GM12864 (cell line): ENCODE measurements around the gene PRSS58.
A peak's percentile ranks its signal among the peaks of the same experiment; 100 is the strongest.

ENCODE experiments used
- DNase-seq: peaks from one replicate; pipeline ENCODE4 v3.0.0-alpha.2; 2011; ENCODE audit warnings: low read depth
- H3K4me3 ChIP-seq: 2 replicates; pipeline ENCODE4 v1.5.1; 2011; ENCODE audit warnings: mild to moderate bottlenecking, low read depth, low read length, control low read depth
- TF ChIP-seq, protein P1 (sequence below): IDR thresholded peaks from 2 replicates; pipeline ENCODE4 v1.5.1; 2011; ENCODE audit warnings: low read depth, mild to moderate bottlenecking, moderate library complexity, low read length, control low read depth, inconsistent platforms; ENCODE audit errors: missing control alignments

The PRSS58 gene

DNA sequence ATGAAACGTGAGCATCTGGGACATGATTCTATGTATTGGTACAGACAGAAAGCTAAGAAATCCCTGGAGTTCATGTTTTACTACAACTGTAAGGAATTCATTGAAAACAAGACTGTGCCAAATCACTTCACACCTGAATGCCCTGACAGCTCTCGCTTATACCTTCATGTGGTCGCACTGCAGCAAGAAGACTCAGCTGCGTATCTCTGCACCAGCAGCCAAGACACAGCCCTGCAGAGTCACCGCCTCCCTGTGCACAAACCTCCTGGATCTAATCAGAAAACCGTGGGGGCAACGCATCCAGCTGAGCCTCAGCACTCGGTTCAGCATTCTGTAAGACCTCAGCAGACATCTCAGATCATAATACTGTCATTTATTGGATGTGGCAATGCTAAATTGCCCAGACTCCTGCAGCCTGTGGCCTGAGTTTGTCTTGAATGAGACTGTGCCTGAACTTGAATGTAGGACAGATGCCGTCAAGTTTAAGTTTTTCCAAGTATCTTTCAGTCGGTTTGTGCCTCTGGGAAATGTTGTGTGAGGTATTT is 41.5 kb upstream of the PRSS58 start:
- no peak for DNase-seq
- TF ChIP-seq, protein P1, sequence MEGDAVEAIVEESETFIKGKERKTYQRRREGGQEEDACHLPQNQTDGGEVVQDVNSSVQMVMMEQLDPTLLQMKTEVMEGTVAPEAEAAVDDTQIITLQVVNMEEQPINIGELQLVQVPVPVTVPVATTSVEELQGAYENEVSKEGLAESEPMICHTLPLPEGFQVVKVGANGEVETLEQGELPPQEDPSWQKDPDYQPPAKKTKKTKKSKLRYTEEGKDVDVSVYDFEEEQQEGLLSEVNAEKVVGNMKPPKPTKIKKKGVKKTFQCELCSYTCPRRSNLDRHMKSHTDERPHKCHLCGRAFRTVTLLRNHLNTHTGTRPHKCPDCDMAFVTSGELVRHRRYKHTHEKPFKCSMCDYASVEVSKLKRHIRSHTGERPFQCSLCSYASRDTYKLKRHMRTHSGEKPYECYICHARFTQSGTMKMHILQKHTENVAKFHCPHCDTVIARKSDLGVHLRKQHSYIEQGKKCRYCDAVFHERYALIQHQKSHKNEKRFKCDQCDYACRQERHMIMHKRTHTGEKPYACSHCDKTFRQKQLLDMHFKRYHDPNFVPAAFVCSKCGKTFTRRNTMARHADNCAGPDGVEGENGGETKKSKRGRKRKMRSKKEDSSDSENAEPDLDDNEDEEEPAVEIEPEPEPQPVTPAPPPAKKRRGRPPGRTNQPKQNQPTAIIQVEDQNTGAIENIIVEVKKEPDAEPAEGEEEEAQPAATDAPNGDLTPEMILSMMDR: no peak
- no peak overlapping the region for H3K4me3 ChIP-seq

DNA sequence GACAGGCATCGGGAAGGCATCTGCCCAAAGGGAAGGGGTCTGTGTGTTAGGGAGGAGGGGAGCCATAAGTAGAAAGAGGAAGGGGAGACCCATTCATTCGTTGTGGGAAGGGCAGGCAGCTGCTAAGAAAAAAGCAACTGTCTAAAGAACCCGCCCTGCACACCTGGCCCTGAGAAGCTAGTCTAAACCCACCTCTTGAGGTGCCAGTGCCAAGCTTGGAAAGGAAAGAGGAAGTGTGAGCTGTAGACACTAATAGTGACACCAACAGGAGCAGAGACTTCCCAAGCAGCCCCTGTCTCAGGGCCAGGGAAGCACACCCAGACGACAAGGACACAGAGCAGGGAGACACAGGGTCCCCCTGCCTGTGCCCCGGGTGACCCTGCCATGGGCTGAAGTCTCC is 40.8 kb upstream of the PRSS58 start:
- TF ChIP-seq, protein P1: no peak
- DNase-seq: no peak
- H3K4me3 ChIP-seq: no peak overlapping the region

DNA sequence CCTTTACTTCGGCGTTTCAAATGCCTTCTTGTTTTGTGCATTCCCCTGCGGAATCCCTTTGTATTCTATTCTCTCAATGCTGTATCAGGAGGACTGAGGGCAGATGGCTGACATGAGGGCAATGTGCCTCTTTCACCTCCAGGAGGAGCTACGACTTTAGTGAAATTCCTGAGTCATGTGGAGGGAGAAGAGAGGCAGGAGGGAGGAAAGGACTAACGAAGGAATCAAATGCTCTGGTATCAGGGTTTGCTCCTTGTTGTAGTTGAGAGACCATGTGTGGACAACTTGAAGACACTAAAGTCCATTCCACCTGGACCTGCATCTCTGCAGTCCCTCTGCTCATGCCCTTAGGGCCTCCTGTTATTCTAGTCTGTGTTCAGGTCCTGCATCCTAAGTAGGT is 40.2 kb upstream of the PRSS58 start:
- no peak overlapping the region for H3K4me3 ChIP-seq
- TF ChIP-seq, protein P1: peak; percentile 40
- DNase-seq: no peak

DNA sequence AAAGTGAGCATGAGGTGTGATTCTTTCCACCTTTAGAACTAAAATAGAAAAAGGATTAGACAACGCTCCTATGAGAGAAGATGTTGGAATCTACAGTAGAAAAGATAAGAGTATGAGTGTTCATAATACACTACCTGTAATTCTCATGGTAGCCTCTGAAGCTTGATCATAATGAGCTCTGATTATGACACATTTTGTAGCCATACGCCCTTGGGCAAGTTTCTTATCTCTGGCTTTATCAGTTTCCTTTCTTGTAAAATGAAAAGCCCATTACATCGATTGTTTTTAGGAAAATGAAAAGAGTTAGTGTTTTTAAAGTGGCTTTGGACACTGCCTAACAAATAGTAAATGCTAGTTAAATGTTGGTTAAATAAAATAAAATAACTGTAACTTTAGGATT is 22.4 kb upstream of the PRSS58 start:
- TF ChIP-seq, protein P1: no peak
- no peak for DNase-seq
- no peak overlapping the region for H3K4me3 ChIP-seq

DNA sequence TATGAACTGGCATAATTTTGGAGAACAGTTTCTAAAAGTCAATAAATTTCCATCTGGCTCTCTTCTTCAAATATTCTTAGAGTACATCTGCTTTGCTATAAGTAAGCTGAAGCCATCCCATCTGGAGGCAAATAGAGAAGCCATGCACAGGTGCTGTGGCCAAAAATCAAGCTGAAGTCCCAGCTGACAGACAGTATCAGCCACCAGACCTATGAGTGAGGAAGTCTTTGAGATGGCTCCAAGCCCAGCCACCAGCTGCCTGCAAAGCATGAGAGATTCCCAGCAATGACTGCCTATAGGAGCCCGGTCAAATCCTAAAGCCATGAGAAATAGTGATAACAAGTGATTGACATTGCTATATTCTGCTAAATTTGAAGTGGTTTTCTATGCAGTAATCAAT is 21.7 kb upstream of the PRSS58 start:
- DNase-seq: no peak
- TF ChIP-seq, protein P1: no peak
- H3K4me3 ChIP-seq: no peak overlapping the region

DNA sequence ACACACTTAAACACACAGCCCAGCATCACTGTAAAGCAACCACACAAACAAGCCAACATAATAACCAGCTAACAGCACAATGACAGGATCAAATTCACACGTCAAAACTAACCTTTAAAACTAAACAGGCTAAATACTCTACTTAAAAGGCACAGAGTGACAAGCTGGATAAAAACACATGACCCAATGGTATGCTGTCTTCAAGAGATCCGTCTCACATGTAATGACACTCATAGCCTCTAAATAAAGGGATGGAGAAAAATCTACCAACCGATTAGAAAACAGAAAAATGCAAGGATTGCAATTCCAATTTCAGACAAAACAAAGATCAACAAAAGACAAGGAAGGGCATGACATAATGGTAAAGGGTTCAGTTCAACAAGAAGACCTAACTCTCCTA is 17.2 kb upstream of the PRSS58 start:
- no peak for DNase-seq
- H3K4me3 ChIP-seq: no peak overlapping the region
- TF ChIP-seq, protein P1: no peak

DNA sequence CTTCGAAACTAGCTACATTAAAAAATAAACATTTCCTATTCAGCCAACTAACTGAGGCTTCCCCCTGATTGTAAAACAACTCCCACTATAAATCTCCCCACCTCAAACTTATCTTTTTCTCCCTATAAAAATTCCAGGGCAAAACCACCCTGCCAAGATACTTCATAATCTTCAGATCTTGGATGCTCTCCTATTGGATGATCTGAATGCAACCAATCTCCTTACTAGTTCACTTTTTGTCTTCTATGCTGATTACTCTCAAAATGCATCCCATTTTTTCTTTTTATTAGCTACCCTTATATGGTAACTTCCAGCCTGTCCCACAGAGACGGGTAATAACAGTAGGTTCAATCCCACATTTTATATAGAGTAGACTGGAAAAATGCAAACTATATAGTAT is 15.0 kb upstream of the PRSS58 start:
- DNase-seq: no peak
- H3K4me3 ChIP-seq: no peak overlapping the region
- TF ChIP-seq, protein P1: no peak
